HG03342 (cell line): ENCODE results near the gene MYH4.

Experiments used
- ATAC-seq: cut with Tn5 transposase; IDR thresholded peaks from one replicate; pipeline ENCODE4 v1.9.1; 2021; ENCODE audit warnings: mild to moderate bottlenecking, moderate library complexity; ENCODE audit not compliant: unreplicated experiment

Gene MYH4

DNA sequence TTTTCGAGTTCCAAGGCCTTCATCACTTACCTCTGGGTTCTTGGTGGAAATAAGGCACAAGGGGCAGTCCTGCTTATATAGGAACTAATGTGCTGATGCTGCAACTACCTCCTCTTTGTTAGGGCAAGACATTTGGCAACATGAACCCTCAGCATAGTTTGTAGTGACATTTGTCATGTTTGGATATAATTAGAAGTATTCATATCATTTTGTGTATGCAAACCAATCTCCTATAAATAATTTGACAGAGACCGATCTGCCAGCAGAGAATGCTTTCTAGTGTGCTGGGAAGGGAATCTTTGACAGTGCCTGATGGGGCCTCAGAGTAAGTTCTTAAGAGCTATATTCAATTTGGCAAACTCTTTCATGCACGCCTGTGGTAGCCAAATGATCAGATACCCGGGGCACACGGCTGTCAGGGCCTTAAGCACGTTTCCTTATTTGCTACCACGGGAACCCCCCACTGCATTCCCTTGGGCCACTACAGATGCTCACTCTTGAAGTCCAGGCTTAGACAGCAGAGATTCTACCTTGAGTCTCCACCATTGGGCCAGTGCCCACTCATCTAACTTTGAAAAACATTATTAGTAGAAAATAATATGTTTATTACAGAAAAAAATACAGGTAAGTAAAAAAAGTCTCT is 47.3 kb downstream of the MYH4 start, which contains the start of gene MYH8:
MYH8 (minus strand) TSS at position 51 of the 643 bp plus-strand sequence. CDS start 1,723 bp downstream, outside the sequence.
- no peak for ATAC-seq

DNA sequence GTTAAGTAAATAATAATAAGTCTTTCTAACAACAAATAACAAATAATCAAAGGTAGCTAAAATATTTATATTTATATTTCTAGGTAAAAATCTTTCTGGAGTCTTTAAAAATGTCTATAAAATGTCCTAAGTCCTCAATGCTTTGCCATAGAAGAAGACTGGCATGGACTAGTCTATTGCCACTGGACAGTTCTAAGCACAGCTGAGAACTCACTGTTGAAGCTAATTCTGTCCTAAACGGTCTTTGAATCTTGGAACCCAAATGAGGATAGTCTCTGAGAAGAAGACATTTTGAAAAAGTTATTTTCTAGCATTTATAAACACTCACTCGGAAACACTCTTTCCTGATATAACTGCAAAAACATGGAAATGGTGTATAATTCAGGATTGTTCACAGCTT is 48.1 kb downstream of the MYH4 start:
- no peak for ATAC-seq

DNA sequence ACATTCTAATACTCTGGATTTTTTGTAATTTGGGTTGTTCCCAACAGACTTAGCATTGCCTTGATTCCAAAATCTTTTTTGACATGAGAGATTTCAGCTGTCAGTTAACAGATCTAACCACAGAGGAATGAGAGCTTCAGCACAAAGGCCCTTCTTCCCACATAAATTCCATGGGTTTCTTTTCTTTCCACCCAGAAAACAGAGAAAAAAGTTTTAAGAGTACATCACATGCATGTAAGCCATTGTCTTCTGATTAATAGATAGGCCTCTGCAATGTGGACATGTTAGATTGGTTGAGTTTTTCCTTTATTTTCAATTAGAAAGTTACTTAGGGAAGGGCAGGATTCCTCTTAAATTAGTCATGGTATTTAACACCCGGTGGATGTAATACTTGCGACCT is 48.5 kb downstream of the MYH4 start:
- no peak for ATAC-seq

DNA sequence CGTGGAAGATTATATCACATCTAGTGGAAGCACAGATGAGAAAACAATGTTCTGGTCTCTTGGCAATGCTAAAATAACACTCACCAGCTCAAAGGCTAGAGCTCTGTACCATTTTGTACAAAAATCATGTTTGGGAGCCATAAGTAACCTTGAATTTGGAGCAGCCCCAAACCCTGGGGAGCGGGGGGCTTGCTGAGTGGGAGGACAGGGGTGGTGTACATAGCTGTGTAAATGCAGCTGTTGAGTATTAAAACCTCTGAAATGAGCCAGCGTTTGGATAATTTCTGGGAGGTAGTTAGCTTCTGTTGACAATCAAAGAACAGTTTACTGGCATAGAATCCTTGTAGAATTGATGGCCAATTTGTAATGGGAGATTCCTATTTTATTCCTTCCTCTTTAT is 51.9 kb downstream of the MYH4 start:
- ATAC-seq, result no peak

DNA sequence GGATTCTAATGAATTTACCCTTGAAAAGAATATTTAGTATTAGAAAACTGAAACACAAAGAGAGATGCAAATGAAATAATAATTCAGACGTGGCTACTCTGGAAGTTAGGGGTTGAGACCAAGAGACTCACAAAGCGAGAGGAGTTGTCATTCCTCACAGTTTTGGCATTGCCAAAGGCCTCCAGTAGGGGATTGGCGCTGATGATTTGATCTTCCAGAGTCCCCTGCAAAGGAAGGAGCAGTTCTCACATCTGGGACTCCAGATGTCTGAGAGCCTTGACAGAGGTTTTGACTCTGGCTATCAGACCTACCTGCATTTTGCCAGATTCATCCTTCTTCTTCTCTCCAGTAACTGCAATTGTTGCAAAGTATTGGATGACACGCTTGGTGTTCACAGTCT is 54.2 kb downstream of the MYH4 start:
- no peak for ATAC-seq

DNA sequence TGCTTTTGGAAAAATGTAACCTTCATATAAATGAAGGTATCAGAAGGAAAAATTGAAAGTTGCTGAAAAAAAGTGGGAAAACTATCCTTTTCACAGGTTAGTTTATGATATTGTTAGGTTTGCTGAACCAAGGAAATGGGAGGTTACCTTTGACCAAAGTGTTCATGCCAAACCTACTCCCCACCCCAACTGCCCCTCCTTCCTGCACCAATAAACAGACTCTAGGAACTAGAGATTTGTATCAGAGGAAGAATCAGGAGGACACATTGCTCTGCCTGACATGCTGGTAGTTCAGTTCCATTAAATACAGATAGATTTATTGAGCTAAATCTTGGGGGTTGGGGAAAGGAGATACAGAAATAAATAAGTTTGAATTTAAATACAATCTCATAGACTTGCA is 65.8 kb downstream of the MYH4 start:
- no peak for ATAC-seq

DNA sequence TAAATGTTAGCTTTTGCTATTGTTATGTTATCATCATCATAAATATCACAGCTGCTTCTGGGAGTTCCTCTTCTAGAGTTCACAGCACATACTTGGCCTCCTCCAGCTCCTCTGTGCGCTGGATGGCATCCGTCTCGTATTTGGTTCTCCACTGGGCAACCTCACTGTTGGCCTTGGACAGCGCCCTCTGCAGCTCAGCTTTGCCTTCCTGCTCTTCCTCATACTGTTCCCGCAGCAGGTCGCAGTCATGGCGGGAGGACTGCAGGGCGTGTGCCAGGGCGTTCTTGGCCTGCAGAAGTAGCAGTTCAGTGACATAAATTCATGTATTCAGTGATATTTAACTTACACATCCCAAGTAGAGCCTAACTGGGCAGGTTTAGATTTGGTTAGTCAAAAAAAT is 71.0 kb downstream of the MYH4 start:
- no peak for ATAC-seq

DNA sequence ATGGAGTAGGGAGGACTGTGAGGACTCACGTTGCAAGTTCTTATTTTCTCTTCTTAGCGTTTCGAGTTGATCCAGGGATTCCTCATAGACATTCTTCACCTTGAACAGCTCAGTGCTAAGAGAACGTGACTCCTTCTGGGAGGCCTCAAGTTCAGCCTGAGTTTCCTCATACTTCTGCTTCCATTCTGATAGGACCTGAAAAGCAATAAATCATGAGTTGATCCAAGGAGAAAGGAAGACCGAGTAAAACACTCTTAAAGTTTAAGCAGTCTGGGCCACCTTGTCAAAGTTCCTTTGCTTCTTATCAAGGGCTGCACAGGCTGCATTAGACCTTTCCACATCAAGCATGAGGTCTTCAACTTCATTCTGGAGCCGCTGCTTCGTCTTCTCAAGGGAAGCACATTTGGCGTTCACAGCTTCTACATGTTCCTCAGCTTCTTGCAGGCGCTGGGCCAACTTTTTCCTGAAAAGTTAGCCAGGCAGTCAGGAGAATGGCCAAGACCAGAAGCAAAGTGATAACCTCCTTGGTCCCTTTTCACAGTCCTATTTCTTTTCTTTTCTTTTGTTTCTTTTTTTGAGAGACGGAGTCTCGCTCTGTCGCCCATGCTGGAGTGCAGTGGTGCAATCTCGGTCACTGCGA is 72.7 kb downstream of the MYH4 start:
- no peak for ATAC-seq

DNA sequence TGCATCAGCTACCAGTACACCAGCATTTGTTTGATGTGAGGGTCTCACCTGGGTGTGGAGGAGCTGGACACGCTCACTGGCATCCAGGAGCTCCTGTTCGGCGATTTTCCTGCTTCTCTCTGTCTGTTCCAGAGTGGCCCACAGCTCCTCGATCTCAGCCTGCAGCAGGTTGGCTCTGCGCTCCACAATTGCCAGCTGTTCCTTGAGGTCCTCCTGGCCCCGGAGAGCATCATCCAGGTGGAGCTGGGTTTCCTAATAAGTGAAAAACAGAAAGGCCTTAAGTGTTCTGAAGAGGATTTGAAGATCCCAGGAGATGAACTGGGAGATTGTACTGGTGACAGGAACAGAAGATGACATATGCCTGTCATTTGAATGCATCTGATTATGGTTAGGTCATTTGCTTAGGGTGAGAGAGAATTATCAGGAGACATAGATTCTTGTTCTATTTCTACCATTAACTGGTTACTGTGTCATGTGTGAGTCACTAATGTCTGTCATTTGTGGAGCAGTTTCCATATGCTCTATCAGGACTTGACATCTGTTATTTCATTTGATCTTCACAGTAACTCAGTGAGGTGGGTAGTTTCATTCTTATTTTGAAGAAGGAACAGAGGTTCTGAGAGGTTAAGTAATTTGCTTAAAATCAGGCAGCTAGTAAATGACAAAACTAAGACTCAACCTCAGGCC is 75.0 kb downstream of the MYH4 start:
- no peak for ATAC-seq
